Endothelial cell (in vitro differentiated cells): Measurements from ENCODE around the gene ARID3A. TPM values are rescaled to one million over a fixed set of nuclear protein-coding genes. Genes with fewer than 3 reads are reported as not detected.

Experiments used
- DNase-seq: peaks from one replicate; pipeline ENCODE4 v3.0.0; 2021; ENCODE audit warnings: low spot score
- H3K27ac Mint-ChIP-seq: one replicate; pipeline ENCODE4 v1.8.0; 2021; ENCODE audit warnings: mixed read lengths, inconsistent platforms; ENCODE audit not compliant: unreplicated experiment
- H3K27me3 Mint-ChIP-seq: one replicate; pipeline ENCODE4 v1.8.0; 2021; ENCODE audit warnings: mild to moderate bottlenecking, moderate library complexity, mixed read lengths, inconsistent platforms; ENCODE audit not compliant: unreplicated experiment
- H3K36me3 Mint-ChIP-seq: one replicate; pipeline ENCODE4 v1.8.0; 2021; ENCODE audit warnings: mild to moderate bottlenecking, low read depth, mixed read lengths, inconsistent platforms; ENCODE audit not compliant: unreplicated experiment
- H3K4me1 Mint-ChIP-seq: one replicate; pipeline ENCODE4 v1.8.0; 2021; ENCODE audit warnings: mild to moderate bottlenecking, mixed read lengths, inconsistent platforms; ENCODE audit not compliant: unreplicated experiment
- H3K4me3 Mint-ChIP-seq: one replicate; pipeline ENCODE4 v1.8.0; 2021; ENCODE audit warnings: mild to moderate bottlenecking, mixed read lengths, inconsistent platforms; ENCODE audit not compliant: unreplicated experiment
- H3K9me3 Mint-ChIP-seq: one replicate; pipeline ENCODE4 v1.8.0; 2021; ENCODE audit warnings: mixed read lengths, inconsistent platforms; ENCODE audit not compliant: unreplicated experiment
- total RNA-seq: library from RNA; stranded (reverse); fragmentation: NEBNext Ultra II Directional; extraction: Animal tissue kit (Norgen Biotek cat#: 25700); gene quantifications from one replicate; pipeline ENCODE4 v1.2.1, GENCODE V29; 2021; ENCODE audit not compliant: unreplicated experiment
- TF ChIP-seq, protein P1 (sequence below): fragments of 200-600 bp; sonication (generic); IDR thresholded peaks from one replicate; pipeline ENCODE4 v1.5.0; 2021; ENCODE audit warnings: antibody characterized with exemption; ENCODE audit not compliant: unreplicated experiment

ARID3A gene
- total RNA-seq, 1 donor from 2014 or later: 108 TPM

DNA sequence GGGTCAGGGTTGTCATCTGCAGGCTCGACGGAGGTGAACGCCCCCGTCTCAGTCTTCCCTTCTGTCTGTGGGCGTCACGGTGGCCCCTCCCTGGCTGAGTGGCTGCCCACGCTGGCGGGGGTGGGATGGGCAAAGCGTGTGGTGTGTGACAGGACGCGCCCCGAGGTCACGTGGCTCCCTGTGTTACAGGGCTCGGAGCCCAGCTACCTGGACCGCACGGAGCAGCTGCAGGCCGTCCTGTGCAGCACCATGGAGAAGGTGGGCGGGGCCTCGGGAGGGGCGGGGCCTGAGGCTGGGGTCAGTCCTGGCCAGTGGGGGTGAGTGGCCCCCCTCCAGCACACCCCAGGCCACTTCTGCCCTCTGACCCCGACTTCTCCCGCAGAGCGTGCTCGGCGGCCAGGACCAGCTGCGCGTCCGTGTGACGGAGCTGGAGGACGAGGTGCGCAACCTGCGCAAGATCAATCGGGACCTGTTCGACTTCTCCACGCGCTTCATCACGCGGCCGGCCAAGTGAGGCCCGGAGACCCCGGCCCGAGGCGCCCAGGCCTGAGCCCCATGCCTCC is 68.1 kb downstream of the ARID3A start:
- Mint-ChIP-seq H3K27me3 (peaks cover 15% of the 10 kb centered on the region), H3K9me3 (no peaks in the 10 kb centered on the region), H3K4me3 (no peak overlapping the region), H3K4me1 (peaks cover 1% of the 10 kb centered on the region), H3K27ac (no peak overlapping the region), H3K36me3 (peaks cover 1% of the 10 kb centered on the region)
- TF ChIP-seq, protein P1, sequence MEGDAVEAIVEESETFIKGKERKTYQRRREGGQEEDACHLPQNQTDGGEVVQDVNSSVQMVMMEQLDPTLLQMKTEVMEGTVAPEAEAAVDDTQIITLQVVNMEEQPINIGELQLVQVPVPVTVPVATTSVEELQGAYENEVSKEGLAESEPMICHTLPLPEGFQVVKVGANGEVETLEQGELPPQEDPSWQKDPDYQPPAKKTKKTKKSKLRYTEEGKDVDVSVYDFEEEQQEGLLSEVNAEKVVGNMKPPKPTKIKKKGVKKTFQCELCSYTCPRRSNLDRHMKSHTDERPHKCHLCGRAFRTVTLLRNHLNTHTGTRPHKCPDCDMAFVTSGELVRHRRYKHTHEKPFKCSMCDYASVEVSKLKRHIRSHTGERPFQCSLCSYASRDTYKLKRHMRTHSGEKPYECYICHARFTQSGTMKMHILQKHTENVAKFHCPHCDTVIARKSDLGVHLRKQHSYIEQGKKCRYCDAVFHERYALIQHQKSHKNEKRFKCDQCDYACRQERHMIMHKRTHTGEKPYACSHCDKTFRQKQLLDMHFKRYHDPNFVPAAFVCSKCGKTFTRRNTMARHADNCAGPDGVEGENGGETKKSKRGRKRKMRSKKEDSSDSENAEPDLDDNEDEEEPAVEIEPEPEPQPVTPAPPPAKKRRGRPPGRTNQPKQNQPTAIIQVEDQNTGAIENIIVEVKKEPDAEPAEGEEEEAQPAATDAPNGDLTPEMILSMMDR: no peak
- DNase-seq: no peak

DNA sequence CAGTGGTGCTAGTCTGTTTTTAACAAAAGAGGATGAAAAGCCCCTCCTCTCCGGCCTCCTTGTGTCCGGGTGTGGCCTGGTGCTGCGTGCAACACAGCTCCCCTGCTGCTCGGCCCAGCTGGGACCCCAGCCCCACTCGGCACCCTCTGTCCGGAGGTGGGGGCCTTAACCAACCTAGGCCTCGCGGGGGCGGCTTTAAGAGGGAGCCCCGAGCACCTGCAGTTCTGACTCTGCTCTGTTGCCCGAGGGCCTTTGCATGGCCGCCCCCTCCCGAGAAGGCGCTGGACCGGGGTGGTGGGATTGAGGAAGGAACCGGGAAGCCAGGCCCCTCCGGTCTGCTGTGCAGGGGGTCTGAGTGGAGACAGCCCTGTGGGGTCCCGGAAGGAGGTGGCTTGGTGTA is 68.7 kb downstream of the ARID3A start:
- TF ChIP-seq, protein P1: no peak
- no peak overlapping the region for H3K27ac Mint-ChIP-seq
- H3K4me1 Mint-ChIP-seq: no peaks in the 10 kb centered on the region
- peaks cover 19% of the 10 kb centered on the region for H3K27me3 Mint-ChIP-seq
- H3K9me3 Mint-ChIP-seq: no peaks in the 10 kb centered on the region
- no peak overlapping the region for H3K4me3 Mint-ChIP-seq
- no peak for DNase-seq
- no peaks in the 10 kb centered on the region for H3K36me3 Mint-ChIP-seq

DNA sequence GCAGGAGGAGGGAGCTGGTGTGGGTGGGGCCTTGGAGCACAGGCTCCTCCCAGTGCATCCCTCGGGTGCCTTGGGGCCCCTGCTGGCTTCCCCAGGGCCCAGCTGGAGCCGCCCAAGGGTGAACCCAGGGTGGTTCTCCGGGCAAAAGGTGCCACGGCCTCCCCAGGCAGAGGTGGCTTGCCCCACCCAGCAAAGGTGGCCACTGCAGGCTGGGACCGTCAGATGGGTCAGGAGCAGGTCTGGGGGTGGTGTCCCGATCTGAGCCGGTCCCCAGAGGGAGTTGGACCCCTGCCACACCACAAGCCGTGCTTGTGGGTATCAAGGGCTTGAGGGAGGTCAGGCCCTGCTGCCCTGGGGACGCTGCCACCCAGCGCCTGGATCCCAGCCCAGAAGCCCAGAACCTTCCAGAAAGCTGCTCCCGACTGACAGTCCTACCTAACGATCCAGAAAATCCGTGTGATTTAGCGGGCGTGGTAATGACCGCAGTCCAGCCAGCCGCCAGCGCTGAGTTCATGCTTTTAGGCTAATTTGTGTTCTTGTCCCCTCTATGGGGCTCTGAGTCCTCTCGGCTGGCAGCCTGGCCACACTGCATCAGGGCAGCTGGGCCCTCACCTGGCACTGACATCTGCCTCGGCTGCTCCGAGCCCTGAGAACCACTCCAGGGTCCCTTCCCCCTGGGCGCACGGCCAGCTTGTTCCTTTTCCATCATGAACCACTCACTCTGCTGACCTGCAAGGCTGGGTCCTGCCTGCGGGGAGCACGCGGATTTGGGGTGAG is 69.4 kb downstream of the ARID3A start:
- H3K36me3 Mint-ChIP-seq: no peaks in the 10 kb centered on the region
- no peak overlapping the region for H3K4me3 Mint-ChIP-seq
- no peak overlapping the region for H3K27ac Mint-ChIP-seq
- H3K9me3 Mint-ChIP-seq: no peaks in the 10 kb centered on the region
- TF ChIP-seq, protein P1: no peak
- no peak for DNase-seq
- peaks cover 20% of the 10 kb centered on the region for H3K27me3 Mint-ChIP-seq
- H3K4me1 Mint-ChIP-seq: no peaks in the 10 kb centered on the region

GRCh38 chr19:996051-996838 is 70.4 kb downstream of the ARID3A start:
- Mint-ChIP-seq H3K36me3 (no peaks in the 10 kb centered on the region), H3K27me3 (peaks cover 20% of the 10 kb centered on the region), H3K27ac (peak overlapping the region; percentile 24), H3K9me3 (no peaks in the 10 kb centered on the region), H3K4me1 (no peaks in the 10 kb centered on the region), H3K4me3 (no peak overlapping the region)
- TF ChIP-seq, protein P1: no peak
- DNase-seq: no peak
